Left hindlimb (tissue), 1 donor: ENCODE results near the gene CABLES1.

ENCODE experiments used
- DNase-seq: peaks from one replicate; pipeline ENCODE4 v3.0.0-alpha.2; 2018

CABLES1 gene

GRCh38 chr18:23171581-23172156, 36.4 kb downstream of the CABLES1 start:
- DNase-seq = no peak

- DNase-seq = no peak
Observed at GRCh38 chr18:23172591-23173380, 37.5 kb downstream of the CABLES1 start.

- no peak for DNase-seq
Observed at GRCh38 chr18:23173912-23174311, 38.6 kb downstream of the CABLES1 start.

DNA sequence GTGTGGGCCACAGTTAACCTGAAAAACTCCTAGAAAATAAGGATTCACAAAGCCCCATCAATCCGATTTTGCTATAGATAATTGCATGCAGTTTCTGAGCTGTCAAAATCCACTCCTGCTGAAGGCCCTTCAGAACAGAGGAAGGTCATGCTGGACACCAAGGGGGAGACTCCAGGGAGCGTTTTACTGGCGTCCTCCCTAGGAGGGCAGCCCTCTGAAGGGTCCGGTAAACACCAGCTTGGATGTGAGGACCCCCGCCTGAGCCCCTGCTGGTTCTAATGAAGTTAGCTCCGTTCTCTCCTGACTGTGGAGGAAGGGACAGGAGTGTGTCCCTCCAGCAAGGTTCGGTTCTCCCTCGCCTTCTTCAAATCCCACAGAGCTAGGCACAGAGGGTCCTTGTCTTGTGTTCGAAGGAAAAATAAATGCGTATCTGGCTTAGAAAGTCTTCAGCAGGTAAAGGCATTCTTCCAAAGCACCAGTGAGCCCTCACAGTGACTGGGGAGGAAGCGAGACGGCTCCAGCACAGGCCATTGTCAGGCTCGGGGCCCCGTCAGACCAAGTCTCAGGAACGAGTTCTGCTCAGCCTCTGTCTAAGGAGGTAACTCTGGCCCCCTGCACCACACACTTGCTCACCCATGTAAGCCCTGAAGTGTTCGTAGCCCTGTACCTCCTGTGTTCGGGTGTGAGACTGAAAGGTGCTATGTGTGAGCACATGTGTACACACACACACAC, 41.6 kb downstream of the CABLES1 start:
- DNase-seq = peak; percentile 12

DNA sequence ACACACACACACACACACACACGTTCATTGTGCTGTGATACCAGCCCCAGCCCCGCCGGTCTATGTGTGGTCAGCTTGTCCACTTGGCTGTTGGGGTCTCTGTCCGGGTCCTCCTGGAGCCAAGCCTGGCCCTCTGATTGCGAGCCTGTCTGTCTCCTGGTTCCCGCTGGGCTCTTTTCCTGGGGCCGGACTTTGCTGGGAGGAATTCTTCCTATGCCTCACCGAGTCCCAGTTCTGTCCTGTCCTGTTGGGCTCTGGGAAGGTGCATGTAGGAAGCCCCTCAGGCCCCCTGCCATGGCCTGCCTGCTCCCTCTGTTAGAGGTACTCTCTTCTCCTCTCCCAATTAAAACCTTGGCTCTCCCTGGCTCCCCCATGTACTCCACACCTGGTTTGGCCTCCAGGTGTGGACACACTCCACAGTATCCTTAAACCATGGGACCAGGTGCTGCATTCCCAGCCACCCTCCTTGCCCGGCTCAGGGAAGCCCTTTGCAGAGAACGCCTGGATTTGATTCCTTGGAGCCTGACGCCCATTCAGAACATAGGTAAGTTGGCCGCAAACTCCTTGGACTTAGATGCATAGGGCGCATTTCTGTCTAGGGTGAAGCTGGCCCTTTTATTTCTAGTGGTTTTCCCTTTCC, 42.3 kb downstream of the CABLES1 start:
- no peak for DNase-seq

DNA sequence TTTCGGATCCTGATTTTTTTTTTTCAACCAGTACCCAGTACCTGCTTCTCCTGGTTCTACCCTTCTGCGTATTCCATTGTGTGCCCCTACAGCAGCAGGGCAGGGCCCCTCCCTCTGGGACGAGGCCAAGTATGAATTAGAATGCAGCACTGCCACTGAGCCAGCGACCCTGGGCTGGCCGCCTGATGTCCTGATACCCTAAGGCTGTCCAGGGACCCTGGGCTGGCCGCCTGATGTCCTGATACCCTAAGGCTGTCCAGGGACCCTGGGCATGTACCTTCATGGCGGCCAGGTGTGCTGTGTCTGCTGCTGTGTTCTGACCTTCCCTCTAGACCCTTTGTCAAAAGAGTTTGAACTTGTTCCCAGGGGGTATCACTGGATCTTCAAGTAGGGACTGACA, 42.9 kb downstream of the CABLES1 start:
- no peak for DNase-seq

DNA sequence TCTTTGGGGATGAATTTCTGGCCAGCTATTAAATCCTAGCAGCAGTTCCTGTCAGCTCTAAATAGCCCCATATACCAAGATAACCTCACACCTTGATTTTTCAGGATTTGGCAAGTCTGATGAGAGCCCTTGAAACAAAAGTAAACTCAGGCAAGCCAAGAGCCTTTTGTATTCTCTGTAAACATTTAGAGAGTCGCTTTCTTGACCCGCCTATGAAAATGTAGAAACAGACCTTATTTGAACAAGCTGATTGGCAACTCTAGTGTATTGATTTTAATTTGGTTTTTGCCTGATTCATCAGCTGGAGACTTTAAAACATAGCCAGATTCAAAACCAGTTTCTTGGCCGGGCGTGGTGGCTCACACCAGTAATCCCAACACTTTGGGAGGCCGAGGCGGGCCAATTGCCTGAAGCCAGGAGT, 43.4 kb downstream of the CABLES1 start:
- no peak for DNase-seq

- no peak for DNase-seq
Observed at GRCh38 chr18:23179416-23179815, 44.1 kb downstream of the CABLES1 start.

GRCh38 chr18:23181547-23181946, 46.3 kb downstream of the CABLES1 start:
- peak; percentile 18 for DNase-seq

DNA sequence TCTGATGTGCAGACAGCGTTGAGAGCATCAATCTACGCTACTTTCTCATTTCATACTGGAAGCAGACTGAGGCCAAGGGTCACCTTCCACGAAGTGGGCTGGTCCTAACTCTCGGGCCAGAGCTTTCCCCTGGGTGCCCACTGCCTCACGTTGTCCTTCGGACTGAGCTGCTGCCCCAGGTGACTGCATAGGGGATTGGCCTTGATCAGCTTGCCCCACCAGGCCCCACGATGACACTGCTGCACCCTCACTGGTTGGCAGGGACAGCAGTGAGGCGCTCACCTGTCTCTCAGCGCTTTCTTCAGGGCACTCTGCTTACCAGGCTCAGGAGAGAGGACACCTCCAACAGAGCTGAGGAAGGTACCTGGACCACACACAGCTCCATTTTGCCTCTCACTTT, 47.3 kb downstream of the CABLES1 start:
- peak; percentile 4 for DNase-seq

DNA sequence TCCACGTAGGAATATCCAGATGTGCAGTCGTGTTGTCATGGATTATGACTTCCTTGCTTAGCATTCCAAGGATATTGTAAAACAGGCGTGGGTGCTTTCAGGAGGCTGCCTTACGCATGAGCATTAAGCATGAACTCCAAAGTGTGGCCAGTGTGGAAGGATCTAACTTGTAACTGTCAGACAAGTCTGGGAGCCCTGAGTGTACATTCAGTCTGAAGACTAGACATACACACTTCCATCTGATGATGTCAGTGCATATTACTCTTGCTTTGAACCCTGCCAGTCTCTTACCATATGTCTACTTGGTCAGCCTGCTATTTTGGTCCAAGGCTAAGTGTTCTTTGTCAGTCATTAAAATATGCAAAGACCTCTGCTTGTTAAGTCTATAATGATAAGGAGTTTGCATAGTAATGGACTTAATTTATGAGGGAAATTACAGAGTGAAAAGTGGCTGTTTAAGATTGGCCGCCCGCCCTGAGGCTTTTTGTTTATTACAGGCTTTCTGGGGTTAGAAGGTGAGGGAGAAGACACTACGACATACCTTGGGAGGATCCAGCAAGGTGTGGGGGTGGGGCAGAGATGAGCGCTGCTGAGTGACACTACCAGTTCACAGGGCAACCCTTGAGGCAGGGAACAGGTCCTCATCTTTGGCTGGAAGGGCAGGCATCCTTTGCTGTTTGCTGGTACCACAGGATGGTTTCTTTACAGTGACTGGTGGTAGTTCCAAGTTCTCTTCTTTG, 48.3 kb downstream of the CABLES1 start:
- no peak for DNase-seq

GRCh38 chr18:23186781-23187180, 51.5 kb downstream of the CABLES1 start:
- no peak for DNase-seq

DNA sequence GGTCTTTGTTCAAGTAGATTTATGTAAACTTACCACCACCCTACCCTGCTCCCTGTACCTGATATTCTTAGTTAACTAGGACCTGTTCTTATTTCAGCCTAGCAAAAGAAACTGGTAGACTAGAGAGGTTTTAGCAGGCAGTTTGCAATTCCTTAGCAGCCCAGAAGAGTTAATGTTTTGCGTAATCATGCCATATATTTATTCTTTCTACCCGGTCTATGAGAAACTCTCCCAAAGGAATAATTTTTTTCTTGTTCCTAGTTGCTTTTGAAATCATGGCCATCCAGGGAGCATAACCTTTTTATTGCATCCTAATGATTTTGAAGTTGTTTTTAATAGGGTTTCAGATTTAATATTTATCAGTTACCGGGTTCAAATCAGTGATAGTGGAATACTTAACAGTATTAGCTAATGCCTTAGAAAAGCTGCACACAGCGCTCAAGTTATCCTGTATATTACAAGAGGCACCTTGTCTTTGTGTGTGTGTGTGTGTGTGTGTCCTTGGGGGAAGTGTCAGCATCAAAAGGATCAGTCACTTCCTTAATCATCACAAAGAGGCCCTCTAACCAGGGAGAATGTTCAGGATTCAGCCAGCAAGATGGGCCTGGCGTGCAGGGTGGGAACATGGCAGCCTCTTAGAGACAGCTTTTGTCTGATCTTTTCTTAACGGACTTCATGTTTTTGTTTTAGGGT, 52.9 kb downstream of the CABLES1 start:
- DNase-seq = no peak

DNA sequence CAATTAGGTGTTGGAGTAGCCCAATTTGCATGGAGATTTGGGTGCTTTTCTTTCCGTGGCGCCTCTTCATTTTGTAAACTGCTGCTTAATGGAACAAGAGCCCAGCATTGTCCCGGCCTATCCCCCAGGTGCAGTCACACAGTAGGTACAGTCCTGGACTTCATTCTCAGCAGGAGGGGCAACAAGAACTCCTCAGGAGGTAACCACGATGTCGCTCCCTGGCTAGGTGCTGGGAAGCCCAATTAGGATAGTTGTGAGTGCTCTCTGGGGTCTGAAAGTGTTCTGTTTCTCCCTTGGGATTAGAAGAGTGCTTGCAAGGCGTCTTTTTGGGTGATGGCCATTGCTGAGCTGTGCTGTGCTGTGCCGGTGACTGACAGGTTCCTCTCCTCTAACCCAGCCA, 53.8 kb downstream of the CABLES1 start:
- no peak for DNase-seq

DNA sequence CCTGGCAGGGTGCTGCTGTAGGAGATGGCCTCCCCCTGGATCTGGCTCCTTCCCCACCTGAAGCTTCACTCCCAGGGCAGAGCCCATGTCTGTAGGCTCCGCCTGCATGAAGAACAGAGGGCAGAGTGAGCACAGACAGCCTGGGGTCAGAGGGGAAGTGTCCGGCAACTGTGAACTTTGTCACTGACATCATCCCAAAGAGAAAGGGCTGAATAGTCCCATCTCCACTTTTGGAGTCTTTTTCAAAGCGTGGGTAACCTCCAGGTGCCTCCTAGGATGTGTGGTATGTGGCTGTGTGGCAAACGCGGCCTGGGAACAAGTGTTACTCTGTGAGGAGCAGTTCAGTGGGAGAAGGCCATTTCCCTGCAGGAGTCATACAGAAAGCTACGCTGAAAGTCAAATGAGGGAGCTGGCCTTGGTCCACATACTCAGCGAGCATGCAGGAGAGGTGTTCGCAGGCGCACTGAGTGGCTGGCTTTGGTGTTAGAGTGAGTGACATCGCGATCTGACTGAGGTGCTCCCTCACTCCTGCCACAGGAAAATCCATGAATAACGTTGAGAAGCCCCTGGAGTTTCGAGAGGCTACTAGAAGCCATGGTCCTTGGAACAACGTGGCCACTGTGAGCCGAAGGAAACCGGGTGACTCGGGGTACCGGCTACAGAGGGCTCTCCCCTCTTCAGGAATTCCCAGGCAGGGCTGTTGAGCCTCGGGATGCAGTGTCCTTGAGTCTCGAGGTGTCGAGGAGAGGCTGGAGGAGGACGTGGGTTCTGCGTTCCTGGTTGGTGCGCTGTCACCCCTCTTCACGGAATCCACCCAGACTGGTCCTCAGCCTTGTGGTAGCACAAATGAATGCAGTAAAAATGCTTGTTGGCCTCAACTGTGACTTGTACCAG, 54.7 kb downstream of the CABLES1 start:
- no peak for DNase-seq

DNA sequence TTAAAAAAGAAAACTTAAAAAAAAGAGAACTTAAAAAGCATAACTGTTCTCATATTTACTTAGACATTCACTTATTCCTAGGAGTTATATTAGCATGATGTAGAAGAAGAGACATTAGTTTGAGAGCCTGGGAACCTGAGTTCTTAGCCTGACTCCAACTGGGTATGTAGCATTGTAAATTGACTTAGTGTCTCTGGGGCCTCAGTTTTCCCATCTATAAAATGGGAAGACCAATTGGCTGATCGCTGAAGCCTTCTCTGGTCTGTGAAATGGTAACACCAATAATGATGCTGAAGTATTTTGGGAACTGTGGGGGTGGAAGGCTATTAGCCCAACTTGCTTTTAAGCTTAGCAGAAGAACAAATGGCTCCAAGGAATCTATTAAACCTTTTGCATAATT, 55.9 kb downstream of the CABLES1 start:
- no peak for DNase-seq

GRCh38 chr18:23193742-23194141, 58.5 kb downstream of the CABLES1 start:
- DNase-seq = no peak

DNA sequence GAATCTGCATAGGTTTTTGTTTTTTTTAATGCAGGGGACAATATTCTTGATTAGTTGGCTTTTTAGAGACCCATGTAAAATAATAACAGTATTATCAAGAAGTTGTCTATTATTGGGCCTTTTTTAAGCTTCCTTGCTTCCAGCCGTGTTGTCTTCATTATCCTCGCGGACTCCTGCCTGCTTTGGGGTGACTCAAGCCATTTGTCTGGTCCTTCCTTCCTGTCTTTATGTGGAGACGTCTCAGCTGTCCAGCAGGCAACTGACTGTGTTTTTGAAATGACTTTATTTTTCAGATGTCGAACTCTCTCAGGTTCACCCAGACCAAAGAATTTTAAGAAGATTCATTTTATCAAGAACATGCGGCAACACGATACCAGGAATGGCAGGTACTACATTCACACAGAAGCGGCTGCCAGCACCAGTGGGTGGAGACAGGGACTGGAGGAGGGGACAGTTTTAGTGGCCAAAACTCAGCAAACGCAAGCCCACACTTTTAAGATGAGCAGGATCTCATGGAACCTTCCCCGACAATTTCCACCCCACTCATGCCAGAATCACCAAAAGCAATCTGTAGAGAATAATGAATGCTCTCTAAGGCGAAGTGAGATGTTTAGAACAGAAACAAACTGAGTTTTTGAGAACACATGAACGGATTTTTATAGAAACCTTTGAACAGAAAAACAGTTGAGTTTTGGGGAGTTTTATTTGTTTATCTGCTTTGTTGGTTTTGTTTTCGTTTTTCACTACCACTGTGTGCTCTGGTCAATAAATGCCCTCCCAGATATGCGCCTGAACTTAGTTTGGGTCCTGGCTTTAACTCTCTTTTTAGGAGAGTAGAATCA, 59.1 kb downstream of the CABLES1 start:
- no peak for DNase-seq

GRCh38 chr18:23194997-23195957, 60.0 kb downstream of the CABLES1 start:
- DNase-seq = no peak
